CD4-positive, alpha-beta T cell (primary cell): ENCODE results near the gene CCL8. TPM values are rescaled to one million over a fixed set of nuclear protein-coding genes. Genes with fewer than 3 reads are reported as not detected.

Experiments
- ATAC-seq: fragments of 200-7000 bp; cut with Tn5 transposase; one replicate; pipeline ENCODE4 v1.10.0; 2022; ENCODE audit warnings: mild to moderate bottlenecking; ENCODE audit not compliant: poor library complexity
- CTCF ChIA-PET: fragments of 350-600 bp; sonication (Branson Sonifier 250); formaldehyde crosslinking; loops from one replicate; lab custom pipeline; 2021; ENCODE audit warnings: antibody characterized with exemption, inconsistent platforms; lab: Charles Lee
- POLR2A ChIA-PET: fragments of 350-600 bp; sonication (Branson Sonifier 250); formaldehyde crosslinking; loops from one replicate; lab custom pipeline; 2021; ENCODE audit warnings: antibody characterized with exemption, inconsistent platforms; lab: Charles Lee
- DNase-seq, 14 experiments: peaks; one replicate each; pipeline ENCODE4 v3.0.0-alpha.2; 2013 to 2020; ENCODE audit warnings: mixed read lengths in 2 of 14
- H3K27ac ChIP-seq, 2 donors: one replicate each; pipeline versions ENCODE4 v1.5.1 to v1.7.0; 2013; ENCODE audit warnings: low read length in 2 of 2, low read depth in 1 of 2, mild to moderate bottlenecking in 1 of 2
- H3K27me3 ChIP-seq, 2 experiments: 1 replicate in 1 of 2; 2 replicates in 1 of 2; pipeline versions ENCODE4 v1.6.1 to v1.7.0; 2013; ENCODE audit warnings: low read length in 2 of 2, control low read depth in 1 of 2, mild to moderate bottlenecking in 1 of 2, moderate library complexity in 1 of 2; ENCODE audit not compliant: insufficient read depth in 2 of 2, control insufficient read depth in 1 of 2
- H3K36me3 ChIP-seq: one replicate; pipeline ENCODE4 v1.6.1; 2013; ENCODE audit warnings: low read length, control low read depth; ENCODE audit not compliant: insufficient read depth
- H3K4me1 ChIP-seq: one replicate; pipeline ENCODE4 v1.6.1; 2013; ENCODE audit warnings: low read length, control low read depth; ENCODE audit not compliant: insufficient read depth
- H3K4me3 ChIP-seq: one replicate; pipeline ENCODE4 v1.5.1; 2013; ENCODE audit warnings: mild to moderate bottlenecking, low read length, moderate library complexity
- H3K9me3 ChIP-seq, 2 experiments: 1 replicate in 1 of 2; 2 replicates in 1 of 2; pipeline versions ENCODE4 v1.6.1 to v1.7.0; 2013; ENCODE audit warnings: low read length in 2 of 2, mild to moderate bottlenecking in 2 of 2, control low read depth in 1 of 2, moderate library complexity in 1 of 2; ENCODE audit not compliant: control insufficient read depth in 1 of 2, insufficient read depth in 1 of 2
- H3K27ac Mint-ChIP-seq: one replicate; pipeline ENCODE4 v1.8.0; 2020; ENCODE audit warnings: mixed read lengths
- H3K27me3 Mint-ChIP-seq: one replicate; pipeline ENCODE4 v1.8.0; 2021; ENCODE audit warnings: mixed read lengths
- H3K36me3 Mint-ChIP-seq: one replicate; pipeline ENCODE4 v1.8.0; 2021; ENCODE audit warnings: low read depth, mixed read lengths
- H3K4me1 Mint-ChIP-seq: one replicate; pipeline ENCODE4 v1.8.0; 2021; ENCODE audit warnings: low read depth, mixed read lengths
- H3K4me3 Mint-ChIP-seq: one replicate; pipeline ENCODE4 v1.8.0; 2020; ENCODE audit warnings: mild to moderate bottlenecking, mixed read lengths
- H3K9me3 Mint-ChIP-seq: one replicate; pipeline ENCODE4 v1.8.0; 2020; ENCODE audit warnings: mixed read lengths
- intact Hi-C, 2 experiments: fragments of 100-400 bp; cut with DNase I in 1 of 2; cut with micrococcal nuclease in 1 of 2; formaldehyde crosslinking; loops; one replicate each; pipeline versions ENCODE4 v1.15.1 to v1.9.0; 2023 to 2025; cut with DNase I, micrococcal nuclease
- total RNA-seq, 174 experiments: library from RNA in 2 of 174; stranded (reverse) in 2 of 174; gene quantifications; one replicate each; pipeline ENCODE4 v1.2.3 and lab custom pipeline; 2021 to 2026
- TF ChIP-seq, protein P1 (sequence below): fragments of 200-600 bp; IDR thresholded peaks from one replicate; pipeline ENCODE4 v1.8.0; 2022; ENCODE audit warnings: antibody characterized with exemption, mild to moderate bottlenecking

The CCL8 gene
- total RNA-seq, 2 experiments from 2014 or later: not detected

DNA sequence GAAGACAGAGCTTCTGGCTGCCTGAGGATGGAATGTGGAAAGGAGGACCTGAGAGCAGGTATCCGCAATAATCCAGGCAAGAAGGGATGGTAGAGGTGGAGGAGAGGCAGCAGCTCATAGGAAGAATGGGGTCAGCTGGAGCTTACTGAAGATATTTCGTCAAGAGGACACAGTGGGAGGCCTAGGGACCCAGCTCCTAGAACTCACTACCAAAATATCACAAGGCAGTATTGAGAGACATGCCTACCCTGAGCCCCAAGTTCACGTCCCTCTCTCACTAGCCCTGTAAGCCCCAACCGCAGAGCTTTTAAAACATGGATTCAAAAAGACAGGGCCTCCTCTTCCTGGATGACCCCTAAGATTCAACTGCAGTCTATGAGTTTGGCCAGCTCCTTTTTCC, 14.2 kb upstream of the CCL8 start:
- CTCF ChIA-PET: no interaction called here
- no peaks in the 10 kb centered on the region for H3K9me3 Mint-ChIP-seq

DNA sequence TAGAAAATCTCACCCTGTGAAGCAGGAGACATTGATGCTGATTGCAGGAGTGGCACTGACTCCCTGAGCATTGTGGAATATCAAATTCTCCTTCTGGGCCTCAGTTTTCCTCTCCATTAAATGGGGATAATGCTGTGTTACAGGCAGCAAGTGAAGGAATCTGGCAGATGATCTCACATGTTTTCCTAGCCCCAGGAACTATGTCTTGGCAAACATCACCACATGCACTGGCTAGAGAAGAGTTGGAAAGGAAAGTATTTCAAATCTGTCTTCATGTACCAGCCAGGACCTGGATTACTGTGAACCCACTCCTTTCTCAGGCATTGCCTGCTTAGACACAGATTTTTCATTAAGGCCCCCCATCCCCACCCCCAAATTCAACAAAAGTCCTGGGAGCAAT, 13.6 kb upstream of the CCL8 start:
- ChIA-PET CTCF (no interaction called here), POLR2A (no interaction called here)
- no peaks in the 10 kb centered on the region for H3K36me3 Mint-ChIP-seq
- Histone ChIP-seq H3K9me3 (no peaks in the 10 kb centered on the region), H3K4me1 (no peaks in the 10 kb centered on the region), H3K4me3 (no peak overlapping the region), H3K27ac (no peak overlapping the region), H3K27me3 (peaks cover 3 to 5% of the 10 kb centered on the region in 2 experiments), H3K36me3 (no peaks in the 10 kb centered on the region)
- peaks cover 23% of the 10 kb centered on the region for H3K27me3 Mint-ChIP-seq
- H3K9me3 Mint-ChIP-seq: no peaks in the 10 kb centered on the region
- TF ChIP-seq, protein P1, sequence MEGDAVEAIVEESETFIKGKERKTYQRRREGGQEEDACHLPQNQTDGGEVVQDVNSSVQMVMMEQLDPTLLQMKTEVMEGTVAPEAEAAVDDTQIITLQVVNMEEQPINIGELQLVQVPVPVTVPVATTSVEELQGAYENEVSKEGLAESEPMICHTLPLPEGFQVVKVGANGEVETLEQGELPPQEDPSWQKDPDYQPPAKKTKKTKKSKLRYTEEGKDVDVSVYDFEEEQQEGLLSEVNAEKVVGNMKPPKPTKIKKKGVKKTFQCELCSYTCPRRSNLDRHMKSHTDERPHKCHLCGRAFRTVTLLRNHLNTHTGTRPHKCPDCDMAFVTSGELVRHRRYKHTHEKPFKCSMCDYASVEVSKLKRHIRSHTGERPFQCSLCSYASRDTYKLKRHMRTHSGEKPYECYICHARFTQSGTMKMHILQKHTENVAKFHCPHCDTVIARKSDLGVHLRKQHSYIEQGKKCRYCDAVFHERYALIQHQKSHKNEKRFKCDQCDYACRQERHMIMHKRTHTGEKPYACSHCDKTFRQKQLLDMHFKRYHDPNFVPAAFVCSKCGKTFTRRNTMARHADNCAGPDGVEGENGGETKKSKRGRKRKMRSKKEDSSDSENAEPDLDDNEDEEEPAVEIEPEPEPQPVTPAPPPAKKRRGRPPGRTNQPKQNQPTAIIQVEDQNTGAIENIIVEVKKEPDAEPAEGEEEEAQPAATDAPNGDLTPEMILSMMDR: no peak
- no peaks in the 10 kb centered on the region for H3K4me1 Mint-ChIP-seq
- DNase-seq (no peak), ATAC-seq (no peak)
- intact Hi-C loops: no loop called here
- no peak overlapping the region for H3K27ac Mint-ChIP-seq
- no peak overlapping the region for H3K4me3 Mint-ChIP-seq

More for the DNA sequence above, 14.2 kb upstream of the CCL8 start:
- no peaks in the 10 kb centered on the region for H3K36me3 Mint-ChIP-seq
- DNase-seq (no peak), ATAC-seq (no peak)
- H3K4me3 Mint-ChIP-seq: no peak overlapping the region
- peaks cover 28% of the 10 kb centered on the region for H3K27me3 Mint-ChIP-seq
- H3K27me3 ChIP-seq: peaks cover 3 to 5% of the 10 kb centered on the region in 2 experiments
- TF ChIP-seq, protein P1: no peak
- no peak overlapping the region for H3K27ac Mint-ChIP-seq
- H3K4me1 ChIP-seq: no peaks in the 10 kb centered on the region
- no peak overlapping the region for H3K4me3 ChIP-seq
- no peaks in the 10 kb centered on the region for H3K4me1 Mint-ChIP-seq
- H3K9me3 ChIP-seq: no peaks in the 10 kb centered on the region
- H3K36me3 ChIP-seq: no peaks in the 10 kb centered on the region
- POLR2A ChIA-PET: no interaction called here
- intact Hi-C loops: no loop called here
- H3K27ac ChIP-seq: no peak overlapping the region

DNA sequence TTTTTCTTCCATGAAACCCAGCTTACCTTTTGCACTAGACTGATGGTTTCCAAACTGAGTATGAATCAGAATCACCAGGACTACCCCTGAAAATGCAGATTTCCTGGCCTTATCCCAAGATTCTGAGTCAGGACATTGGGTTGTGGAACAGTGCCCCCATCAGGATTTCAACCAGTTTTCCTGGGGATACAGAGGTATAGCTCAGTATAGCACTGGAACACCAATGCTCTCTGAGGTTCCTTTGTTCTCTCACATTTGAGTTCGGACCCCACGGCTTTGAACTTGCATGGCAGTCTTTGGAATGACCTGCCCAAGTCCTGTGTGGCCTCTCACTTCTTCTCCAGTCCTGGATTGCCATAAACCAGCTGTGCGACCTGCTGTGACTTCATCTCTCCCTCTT, 12.8 kb upstream of the CCL8 start:
- H3K36me3 ChIP-seq: no peaks in the 10 kb centered on the region
- CTCF ChIA-PET: no interaction called here
- H3K27ac Mint-ChIP-seq: no peak overlapping the region
- no peak overlapping the region for H3K27ac ChIP-seq
- ATAC-seq (no peak), DNase-seq (no peak)
- H3K27me3 Mint-ChIP-seq: peaks cover 18% of the 10 kb centered on the region
- H3K9me3 Mint-ChIP-seq: no peaks in the 10 kb centered on the region
- POLR2A ChIA-PET: no interaction called here
- H3K27me3 ChIP-seq: peaks cover 5% of the 10 kb centered on the region in 2 experiments
- H3K9me3 ChIP-seq: no peaks in the 10 kb centered on the region
- TF ChIP-seq, protein P1: no peak
- no peaks in the 10 kb centered on the region for H3K4me1 Mint-ChIP-seq
- no peaks in the 10 kb centered on the region for H3K36me3 Mint-ChIP-seq
- intact Hi-C loops: no loop called here
- H3K4me1 ChIP-seq: no peaks in the 10 kb centered on the region
- H3K4me3 Mint-ChIP-seq: no peak overlapping the region
- no peak overlapping the region for H3K4me3 ChIP-seq
